SK-N-SH (cell line): ENCODE results near the gene TRMT44. TPM values are rescaled to one million over a fixed set of nuclear protein-coding genes. Genes with fewer than 3 reads are reported as not detected.

Experiments
- CTCF ChIA-PET: fragments of 300-600, 350-600 bp; formaldehyde crosslinking; extraction: SDS; loops from one replicate; lab custom pipeline; 2021; lab: Yijun Ruan, JAX
- POLR2A ChIA-PET: fragments of 350-600 bp; sonication (Branson Sonifier 250); formaldehyde crosslinking; extraction: SDS; loops from one replicate; lab custom pipeline; 2020; ENCODE audit warnings: antibody characterized with exemption, inconsistent platforms; lab: Yijun Ruan, JAX
- DNase-seq: peaks from one replicate; pipeline ENCODE4 v3.0.0; 2012
- H2AFZ ChIP-seq: fragments of 200-600 bp; sonication (generic); 2 replicates; pipeline ENCODE4 v1.8.1; 2016; ENCODE audit warnings: antibody characterized with exemption, mild to moderate bottlenecking, low read depth
- H3F3A ChIP-seq: fragments of 200-600 bp; sonication (generic); replicated peaks from 2 replicates; pipeline ENCODE3; 2016; ENCODE audit warnings: antibody characterized with exemption, mild to moderate bottlenecking; ENCODE audit not compliant: insufficient read depth
- H3K27ac ChIP-seq, 2 experiments: fragments of 200-500 bp in 1 of 2; fragments of 200-600 bp in 1 of 2; sonication (Bioruptor generic) in 1 of 2; sonication (generic), shearing (Covaris generic) in 1 of 2; 2 replicates each; pipeline versions ENCODE4 v1.5.1 to v1.6.1; 2014 to 2016; ENCODE audit warnings: low read depth in 2 of 2, inconsistent platforms in 1 of 2, low read length in 1 of 2, mild to moderate bottlenecking in 1 of 2, mixed read lengths in 1 of 2
- H3K27me3 ChIP-seq: fragments of 200-600 bp; sonication (generic), shearing (Covaris generic); 2 replicates; pipeline ENCODE4 v1.6.1; 2016; ENCODE audit warnings: mixed run types; ENCODE audit not compliant: insufficient read depth
- H3K36me3 ChIP-seq, 2 experiments: fragments of 200-500 bp in 1 of 2; fragments of 200-600 bp in 1 of 2; sonication (Bioruptor generic) in 1 of 2; sonication (generic) in 1 of 2; replicated peaks in 1 of 2; 2 replicates each; pipeline versions ENCODE3 to v1.5.1; 2014 to 2016; ENCODE audit warnings: low read length in 1 of 2, mild to moderate bottlenecking in 1 of 2; ENCODE audit not compliant: insufficient read depth in 2 of 2, control insufficient read depth in 1 of 2
- H3K4me1 ChIP-seq, 2 experiments: fragments of 200-500 bp in 1 of 2; fragments of 200-600 bp in 1 of 2; sonication (Bioruptor generic) in 1 of 2; sonication (generic), shearing (Covaris generic) in 1 of 2; 2 replicates each; pipeline versions ENCODE4 v1.5.1 to v1.6.1; 2014 to 2016; ENCODE audit warnings: low read depth in 1 of 2, low read length in 1 of 2, mixed run types in 1 of 2; ENCODE audit not compliant: insufficient read depth in 2 of 2, control insufficient read depth in 1 of 2
- H3K4me2 ChIP-seq: fragments of 200-600 bp; sonication (generic), shearing (Covaris generic); 2 replicates; pipeline ENCODE4 v1.6.1; 2017; ENCODE audit warnings: mixed run types
- H3K4me3 ChIP-seq, 2 experiments: fragments of 200-500 bp in 1 of 2; fragments of 200-600 bp in 1 of 2; sonication (Bioruptor generic) in 1 of 2; sonication (generic), shearing (Covaris generic) in 1 of 2; 2 replicates each; pipeline versions ENCODE4 v1.5.1 to v1.8.1; 2014 to 2016; ENCODE audit warnings: low read depth in 2 of 2, inconsistent platforms in 1 of 2, low read length in 1 of 2, mild to moderate bottlenecking in 1 of 2, mixed read lengths in 1 of 2, moderate library complexity in 1 of 2
- H3K79me2 ChIP-seq: fragments of 200-600 bp; sonication (generic); 2 replicates; pipeline ENCODE4 v1.8.1; 2017; ENCODE audit warnings: mild to moderate bottlenecking; ENCODE audit not compliant: insufficient read depth
- H3K9ac ChIP-seq: fragments of 200-600 bp; sonication (generic); 2 replicates; pipeline ENCODE4 v1.6.1; 2017; ENCODE audit warnings: mixed run types
- H3K9me2 ChIP-seq: fragments of 200-600 bp; sonication (generic); 2 replicates; pipeline ENCODE4 v1.6.1; 2017; ENCODE audit warnings: mixed run types
- H3K9me3 ChIP-seq: fragments of 200-600 bp; sonication (generic); 2 replicates; pipeline ENCODE4 v1.6.1; 2017; ENCODE audit warnings: mixed run types, mild to moderate bottlenecking, moderate library complexity
- H4K20me1 ChIP-seq: fragments of 200-600 bp; sonication (generic); 2 replicates; pipeline ENCODE4 v1.6.1; 2017; ENCODE audit warnings: mild to moderate bottlenecking, mixed run types; ENCODE audit not compliant: insufficient read depth
- CHD2 ChIP-seq: fragments of 150-350 bp; IDR thresholded peaks from 2 replicates; pipeline ENCODE4 v1.6.1; 2018; ENCODE audit warnings: low read length; ENCODE audit not compliant: partially characterized antibody
- CTCF ChIP-seq: fragments of 200-600 bp; sonication (generic); IDR thresholded peaks from 2 replicates; pipeline ENCODE4 v1.6.1; 2017; ENCODE audit warnings: antibody characterized with exemption, mild to moderate bottlenecking, moderate library complexity
- ELF1 ChIP-seq: IDR thresholded peaks from 2 replicates; pipeline ENCODE4 v1.4.0; 2012
- EZH2phosphoT487 ChIP-seq: fragments of 200-600 bp; sonication (generic); IDR thresholded peaks from 2 replicates; pipeline ENCODE4 v1.6.1; 2017; ENCODE audit warnings: low read depth, mixed run types, mild to moderate bottlenecking, antibody characterized with exemption, moderate library complexity, borderline replicate concordance
- FOSL2 ChIP-seq: IDR thresholded peaks from 2 replicates; pipeline ENCODE4 v1.4.0; 2012; ENCODE audit warnings: low read depth, mild to moderate bottlenecking, moderate library complexity, borderline replicate concordance
- FOXJ3 ChIP-seq: sonication (generic); formaldehyde crosslinking; IDR thresholded peaks from 2 replicates; pipeline ENCODE4 v1.5.1; 2020; ENCODE audit warnings: mild to moderate bottlenecking, missing genetic modification reagents
- FOXM1 ChIP-seq: IDR thresholded peaks from 2 replicates; pipeline ENCODE4 v1.4.0; 2012; ENCODE audit warnings: low read depth, mild to moderate bottlenecking
- GABPA ChIP-seq: IDR thresholded peaks from 2 replicates; pipeline ENCODE4 v1.4.0; 2012; ENCODE audit warnings: low read depth, mild to moderate bottlenecking
- GATA2 ChIP-seq: sonication (generic); formaldehyde crosslinking; IDR thresholded peaks from 2 replicates; pipeline ENCODE4 v1.5.0; 2020; ENCODE audit warnings: mild to moderate bottlenecking, missing genetic modification reagents
- JUND ChIP-seq: IDR thresholded peaks from 2 replicates; pipeline ENCODE4 v1.4.0; 2012
- MEF2A ChIP-seq: IDR thresholded peaks from 2 replicates; pipeline ENCODE4 v1.4.0; 2012; ENCODE audit warnings: low read depth, borderline replicate concordance
- MXI1 ChIP-seq: IDR thresholded peaks from 2 replicates; pipeline ENCODE4 v1.6.1; 2012; ENCODE audit warnings: mild to moderate bottlenecking, low read depth, low read length, improper control_type of control experiment
- NRF1 ChIP-seq: IDR thresholded peaks from 2 replicates; pipeline ENCODE4 v1.6.1; 2012; ENCODE audit warnings: low read depth, mild to moderate bottlenecking, low read length
- POLR2AphosphoS5 ChIP-seq: IDR thresholded peaks from 2 replicates; pipeline ENCODE4 v1.6.1; 2012; ENCODE audit warnings: low read depth, low read length
- RCOR1 ChIP-seq: fragments of 150-350 bp; IDR thresholded peaks from 2 replicates; pipeline ENCODE4 v1.6.1; 2017; ENCODE audit warnings: antibody characterized with exemption, low read length
- RFX5 ChIP-seq: IDR thresholded peaks from 2 replicates; pipeline ENCODE4 v1.6.1; 2012; ENCODE audit warnings: mild to moderate bottlenecking, improper control_type of control experiment, low read length
- SIN3A ChIP-seq: IDR thresholded peaks from 2 replicates; pipeline ENCODE4 v1.6.1; 2012; ENCODE audit warnings: low read depth, mild to moderate bottlenecking, low read length, moderate library complexity, borderline replicate concordance
- SMC3 ChIP-seq: IDR thresholded peaks from 2 replicates; pipeline ENCODE4 v1.6.1; 2012; ENCODE audit warnings: low read depth, low read length, improper control_type of control experiment
- TAF1 ChIP-seq: IDR thresholded peaks from 2 replicates; pipeline ENCODE4 v1.6.1; 2012; ENCODE audit warnings: low read depth, mild to moderate bottlenecking, low read length, moderate library complexity, borderline replicate concordance
- TCF12 ChIP-seq: IDR thresholded peaks from 2 replicates; pipeline ENCODE4 v1.4.0; 2012
- TEAD4 ChIP-seq: IDR thresholded peaks from 2 replicates; pipeline ENCODE4 v1.4.0; 2012; ENCODE audit warnings: mild to moderate bottlenecking, borderline replicate concordance; ENCODE audit not compliant: insufficient read depth
- YY1 ChIP-seq: IDR thresholded peaks from 2 replicates; pipeline ENCODE4 v1.4.0; 2012; ENCODE audit warnings: low read depth, mild to moderate bottlenecking
- WGBS: methylation state at CpG from one replicate; pipeline ENCODE4 v1.1.6; 2017; ENCODE audit warnings: low lambda C conversion rate; 5-methylcytosine and 5-hydroxymethylcytosine counted together
- polyA plus RNA-seq, 3 experiments: library from polyadenylated mRNA; depleted of rRNA; stranded (reverse); fragments of >200 nt; gene quantifications; 2 replicates each; pipeline ENCODE4 v1.2.3, GENCODE V29; 2012
- TF ChIP-seq, protein P1 (sequence below): IDR thresholded peaks from 2 replicates; pipeline ENCODE4 v1.4.0; 2012; ENCODE audit warnings: low read depth
- TF ChIP-seq, protein P2 (sequence below): IDR thresholded peaks from 2 replicates; pipeline ENCODE4 v1.4.0; 2012; ENCODE audit warnings: low read depth, borderline replicate concordance

Gene TRMT44
- polyA plus RNA-seq, 1 of the 3 experiments (the other 2 are of a cell fraction): 6.0 TPM

GRCh38 chr4:8400632-8401325 lies 39.8 kb upstream of the TRMT44 start:
- Histone ChIP-seq H3K27me3 (no peaks in the 10 kb centered on the region), H3K9me2 (no peaks in the 10 kb centered on the region), H3K9ac (no peak overlapping the region), H2AFZ (no peak overlapping the region), H3K27ac (no peak overlapping the region), H3K4me1 (peaks cover 0 to 14% of the 10 kb centered on the region in 2 experiments; a peak in 1 of 4 replicates), H3K9me3 (no peaks in the 10 kb centered on the region), H4K20me1 (no peaks in the 10 kb centered on the region), H3K4me3 (no peak overlapping the region), H3K4me2 (no peak overlapping the region), H3K79me2 (no peaks in the 10 kb centered on the region), H3F3A (peaks cover 7% of the 10 kb centered on the region), H3K36me3 (peaks cover 3 to 22% of the 10 kb centered on the region in 2 experiments)
- ChIA-PET POLR2A (no interaction called here), CTCF (interaction anchor here (1.0 to 6.7 kb wide), 7 partner anchors 10 to 224 kb away, joined by 3 to 115 read pairs (median 6); partner anchors contain the start of gene SH3TC1)
- no peak for DNase-seq
- WGBS: 92% methylated on average over 13 of the region's 13 CpGs
- TF ChIP-seq EZH2phosphoT487: no peak
- no peak for TF ChIP-seq FOXM1
- TF ChIP-seq ELF1: no peak
- TF ChIP-seq RCOR1: no peak
- TF ChIP-seq FOSL2: no peak
- no peak for TF ChIP-seq TEAD4
- TF ChIP-seq CTCF: no peak
- no peak for TF ChIP-seq MXI1
- no peak for TF ChIP-seq TAF1
- no peak for TF ChIP-seq GABPA
- no peak for TF ChIP-seq TCF12
- no peak for TF ChIP-seq NRF1
- TF ChIP-seq CHD2: no peak

GRCh38 chr4:8401665-8402064 lies 38.9 kb upstream of the TRMT44 start:
- no peaks in the 10 kb centered on the region for H3K9me3 ChIP-seq
- H2AFZ ChIP-seq: no peak overlapping the region
- no peak for TF ChIP-seq GATA2 (CRISPR knock-in tag)
- no peak for TF ChIP-seq CTCF
- TF ChIP-seq CHD2: no peak
- TF ChIP-seq, protein P1, sequence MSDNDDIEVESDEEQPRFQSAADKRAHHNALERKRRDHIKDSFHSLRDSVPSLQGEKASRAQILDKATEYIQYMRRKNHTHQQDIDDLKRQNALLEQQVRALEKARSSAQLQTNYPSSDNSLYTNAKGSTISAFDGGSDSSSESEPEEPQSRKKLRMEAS: no peak
- TF ChIP-seq ELF1: no peak
- no peak for TF ChIP-seq POLR2AphosphoS5
- TF ChIP-seq SIN3A: no peak
- TF ChIP-seq MEF2A: no peak
- TF ChIP-seq, protein P2, sequence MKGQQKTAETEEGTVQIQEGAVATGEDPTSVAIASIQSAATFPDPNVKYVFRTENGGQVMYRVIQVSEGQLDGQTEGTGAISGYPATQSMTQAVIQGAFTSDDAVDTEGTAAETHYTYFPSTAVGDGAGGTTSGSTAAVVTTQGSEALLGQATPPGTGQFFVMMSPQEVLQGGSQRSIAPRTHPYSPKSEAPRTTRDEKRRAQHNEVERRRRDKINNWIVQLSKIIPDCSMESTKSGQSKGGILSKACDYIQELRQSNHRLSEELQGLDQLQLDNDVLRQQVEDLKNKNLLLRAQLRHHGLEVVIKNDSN: no peak
- no peak for TF ChIP-seq JUND
- TF ChIP-seq TCF12: no peak
- TF ChIP-seq MXI1: no peak
- TF ChIP-seq FOXJ3 (CRISPR knock-in tag): no peak
- no peak for TF ChIP-seq FOSL2
- TF ChIP-seq SMC3: no peak
- TF ChIP-seq RFX5: no peak
- no peak for TF ChIP-seq EZH2phosphoT487
- TF ChIP-seq NRF1: no peak
- no peak for TF ChIP-seq RCOR1
- no peak for TF ChIP-seq YY1
- no peaks in the 10 kb centered on the region for H3K27me3 ChIP-seq
- no peaks in the 10 kb centered on the region for H3K79me2 ChIP-seq
- no peak overlapping the region for H3K4me3 ChIP-seq
- POLR2A ChIA-PET: no interaction called here
- no peaks in the 10 kb centered on the region for H4K20me1 ChIP-seq
- WGBS: 100% methylated on average over 4 of the region's 10 CpGs
- CTCF ChIA-PET: interaction anchor here (0.7 to 6.7 kb wide), 12 partner anchors 13 to 224 kb away, joined by 3 to 115 read pairs (median 8); partner anchors contain the start of gene SH3TC1
- peaks cover 6 to 27% of the 10 kb centered on the region in 2 experiments for H3K36me3 ChIP-seq
- H3K9ac ChIP-seq: no peak overlapping the region
- no peak overlapping the region for H3K27ac ChIP-seq
- H3K4me2 ChIP-seq: no peak overlapping the region
- no peaks in the 10 kb centered on the region for H3K9me2 ChIP-seq
- peaks cover 7% of the 10 kb centered on the region for H3F3A ChIP-seq
- no peak for DNase-seq
- H3K4me1 ChIP-seq: peaks cover 0 to 14% of the 10 kb centered on the region in 2 experiments; a peak in 1 of 4 replicates
